SKM-1 (cell line): ENCODE measurements around the gene LLGL2.
"Not testable (repeated sequence)": the region's sequence is repeated elsewhere in the genome, so short reads cannot be mapped to it uniquely, and the experiment has no call there.

Source experiments
- DNase-seq: peaks from one replicate; lab custom pipeline; 2025; ENCODE audit not compliant: unreplicated experiment; lab: John Stamatoyannopoulos, UW

LLGL2 gene

GRCh38 chr17:75565618-75566017, 40.1 kb downstream of the LLGL2 start:
- no peak for DNase-seq

GRCh38 chr17:75566416-75566815, 40.9 kb downstream of the LLGL2 start:
- DNase-seq: no peak

- no peak for DNase-seq
Measured at GRCh38 chr17:75566834-75567233, 41.3 kb downstream of the LLGL2 start.

- DNase-seq: no peak
Measured at GRCh38 chr17:75568412-75569255, 43.1 kb downstream of the LLGL2 start.

GRCh38 chr17:75570034-75570676, 44.7 kb downstream of the LLGL2 start:
- no peak for DNase-seq

GRCh38 chr17:75570772-75571171, 45.3 kb downstream of the LLGL2 start:
- no peak for DNase-seq

- peak; percentile 83 for DNase-seq
Measured at GRCh38 chr17:75571197-75571884, 45.8 kb downstream of the LLGL2 start.

GRCh38 chr17:75571885-75572215, 46.4 kb downstream of the LLGL2 start:
- DNase-seq: no peak

GRCh38 chr17:75572713-75573539, 47.4 kb downstream of the LLGL2 start:
- no peak for DNase-seq

GRCh38 chr17:75573540-75573957, 48.1 kb downstream of the LLGL2 start:
- DNase-seq: no peak

GRCh38 chr17:75573994-75574393, 48.5 kb downstream of the LLGL2 start:
- DNase-seq: no peak

- no peak for DNase-seq
Measured at GRCh38 chr17:75574404-75575036, 49.0 kb downstream of the LLGL2 start.

- DNase-seq: no peak
Measured at GRCh38 chr17:75575197-75575596, 49.7 kb downstream of the LLGL2 start.

GRCh38 chr17:75575728-75576127, 50.2 kb downstream of the LLGL2 start:
- no peak for DNase-seq

GRCh38 chr17:75576661-75577060, 51.2 kb downstream of the LLGL2 start:
- DNase-seq: no peak

- DNase-seq: not testable (repeated sequence)
Measured at GRCh38 chr17:75581121-75581725, 55.7 kb downstream of the LLGL2 start.

GRCh38 chr17:75583197-75583596, 57.7 kb downstream of the LLGL2 start:
- not testable (repeated sequence) for DNase-seq

- no peak for DNase-seq
Measured at GRCh38 chr17:75584849-75585175, 59.3 kb downstream of the LLGL2 start.

- DNase-seq: peak; percentile 60
Measured at GRCh38 chr17:75587675-75588595, 62.4 kb downstream of the LLGL2 start, which contains the start of gene MYO15B. Gene MYO15B (plus strand): TSS chr17:75587800. CDS start chr17:75588058, 258 bp downstream.
